ENCODE data around the gene MAGEE1. TPM values are rescaled to one million over a fixed set of nuclear protein-coding genes. Genes with fewer than 3 reads are reported as not detected.

MAGEE1 gene
- 3.6 and 6.3 TPM in 2 replicates for total RNA-seq (ENCODE audit: low replicate concordance)

GRCh38 chrX:76427560-76428242 lies at the start of gene MAGEE1:
TSS of gene MAGEE1 (plus strand) at chrX:76427710. CDS start at chrX:76427931, 221 bp downstream.
- H3K4me3 ChIP-seq = peak within 1 kb of the TSS; percentile 65
- H3K4me1 Mint-ChIP-seq = no peaks in the 10 kb centered on the region
- TF ChIP-seq CTCF (IDR thresholded peaks at IDR 0.05) = no peak
- no peaks in the 10 kb centered on the region for H3K9me3 ChIP-seq (ENCODE audit: low read depth)
- peak; percentile 85 for DNase-seq (ENCODE audit: low spot score)
- H3K4me2 ChIP-seq = peak within 1 kb of the TSS; percentile 79
- H3K27me3 ChIP-seq = no peaks in the 10 kb centered on the region
- peaks cover 4% of the 10 kb centered on the region for H3K4me1 ChIP-seq
- no peaks in the 10 kb centered on the region for H3K36me3 ChIP-seq
- peak within 1 kb of the TSS; percentile 76 for H2AFZ ChIP-seq (replicated peaks)
- H3K9ac ChIP-seq = peak within 1 kb of the TSS; percentile 27
- peaks cover 5% of the 10 kb centered on the region for H3K9me3 Mint-ChIP-seq
- H3F3A ChIP-seq (ENCODE audit: low read depth) = no peaks in the 10 kb centered on the region
- peaks cover 6% of the 10 kb centered on the region for H3K36me3 Mint-ChIP-seq
- H3K27me3 Mint-ChIP-seq (ENCODE audit: insufficient read depth, low read depth) = no peaks in the 10 kb centered on the region
- no peak within 1 kb of the TSS for H3K27ac ChIP-seq
- no peak within 1 kb of the TSS for H3K27ac Mint-ChIP-seq
- H3K4me3 Mint-ChIP-seq = peak within 1 kb of the TSS; percentile 89
- no peaks in the 10 kb centered on the region for H3K79me2 ChIP-seq (ENCODE audit: low read depth)
- no peaks in the 10 kb centered on the region for H4K20me1 ChIP-seq (ENCODE audit: low read depth)

- Mint-ChIP-seq H3K27ac (no peak overlapping the region), H3K9me3 (peaks cover 4% of the 10 kb centered on the region), H3K4me1 (no peaks in the 10 kb centered on the region), H3K4me3 (no peak overlapping the region), H3K36me3 (no peaks in the 10 kb centered on the region), H3K27me3 (ENCODE audit: insufficient read depth, low read depth) (no peaks in the 10 kb centered on the region)
- no peaks in the 10 kb centered on the region for H3K27me3 ChIP-seq
- no peaks in the 10 kb centered on the region for H3K4me1 ChIP-seq
- no peaks in the 10 kb centered on the region for H3K79me2 ChIP-seq (ENCODE audit: low read depth)
- H2AFZ ChIP-seq (replicated peaks) = no peak overlapping the region
- no peak overlapping the region for H3K4me2 ChIP-seq
- no peak for TF ChIP-seq EZH2phosphoT487 (IDR thresholded peaks at IDR 0.05)
- TF ChIP-seq CTCF (IDR thresholded peaks at IDR 0.05) = no peak
- no peak for TF ChIP-seq EZH2 (IDR thresholded peaks at IDR 0.05)
- no peak overlapping the region for H3K27ac ChIP-seq
- no peaks in the 10 kb centered on the region for H3K9me3 ChIP-seq (ENCODE audit: low read depth)
- no peak overlapping the region for H3K4me3 ChIP-seq
- no peak overlapping the region for H3K9ac ChIP-seq
- H3K36me3 ChIP-seq = no peaks in the 10 kb centered on the region
- no peaks in the 10 kb centered on the region for H4K20me1 ChIP-seq (ENCODE audit: low read depth)
- DNase-seq (ENCODE audit: low spot score) = no peak
- H3F3A ChIP-seq (ENCODE audit: low read depth) = no peaks in the 10 kb centered on the region
Measured at GRCh38 chrX:76398970-76399369, 28.5 kb upstream of the MAGEE1 start.

- Histone ChIP-seq H3K9ac (no peak overlapping the region), H3K4me1 (no peaks in the 10 kb centered on the region), H3F3A (ENCODE audit: low read depth) (no peaks in the 10 kb centered on the region), H3K36me3 (no peaks in the 10 kb centered on the region), H3K27me3 (no peaks in the 10 kb centered on the region), H4K20me1 (ENCODE audit: low read depth) (no peaks in the 10 kb centered on the region), H3K4me3 (no peak overlapping the region), H2AFZ (replicated peaks) (no peak overlapping the region), H3K79me2 (ENCODE audit: low read depth) (no peaks in the 10 kb centered on the region), H3K27ac (no peak overlapping the region), H3K9me3 (ENCODE audit: low read depth) (no peaks in the 10 kb centered on the region), H3K4me2 (no peak overlapping the region)
- no peak overlapping the region for H3K27ac Mint-ChIP-seq
- no peaks in the 10 kb centered on the region for H3K27me3 Mint-ChIP-seq (ENCODE audit: insufficient read depth, low read depth)
- peaks cover 3% of the 10 kb centered on the region for H3K9me3 Mint-ChIP-seq
- H3K4me3 Mint-ChIP-seq = no peak overlapping the region
- TF ChIP-seq EZH2phosphoT487 (IDR thresholded peaks at IDR 0.05) = no peak
- no peak for TF ChIP-seq CTCF (IDR thresholded peaks at IDR 0.05)
- TF ChIP-seq EZH2 (IDR thresholded peaks at IDR 0.05) = no peak
- H3K4me1 Mint-ChIP-seq = no peaks in the 10 kb centered on the region
- DNase-seq (ENCODE audit: low spot score) = no peak
- no peaks in the 10 kb centered on the region for H3K36me3 Mint-ChIP-seq
Measured at GRCh38 chrX:76407795-76408194, 19.7 kb upstream of the MAGEE1 start.

Data from neural progenitor cell (in vitro differentiated cells).